Measurements from ENCODE around the gene RPA4.

Gene RPA4

DNA sequence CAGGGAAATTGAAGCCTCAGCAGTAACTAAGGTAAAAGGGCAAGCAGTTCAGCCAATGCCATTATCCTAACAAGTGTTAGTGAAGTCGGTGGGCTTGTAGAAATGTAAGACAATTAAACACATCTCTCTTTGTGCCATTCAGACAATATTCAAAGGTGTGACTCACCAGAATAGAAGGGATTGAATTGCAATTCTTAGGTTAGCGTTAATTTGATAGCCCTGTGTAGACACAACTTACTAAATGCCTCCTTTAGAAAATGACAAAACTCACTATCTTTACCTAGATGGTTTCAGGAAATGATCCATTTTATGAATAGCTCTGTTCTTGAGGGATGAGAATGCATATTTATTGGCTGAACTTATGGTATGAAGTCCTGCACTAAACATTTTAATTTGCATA is 35.2 kb downstream of the RPA4 start:
- TF ChIP-seq, protein P1, sequence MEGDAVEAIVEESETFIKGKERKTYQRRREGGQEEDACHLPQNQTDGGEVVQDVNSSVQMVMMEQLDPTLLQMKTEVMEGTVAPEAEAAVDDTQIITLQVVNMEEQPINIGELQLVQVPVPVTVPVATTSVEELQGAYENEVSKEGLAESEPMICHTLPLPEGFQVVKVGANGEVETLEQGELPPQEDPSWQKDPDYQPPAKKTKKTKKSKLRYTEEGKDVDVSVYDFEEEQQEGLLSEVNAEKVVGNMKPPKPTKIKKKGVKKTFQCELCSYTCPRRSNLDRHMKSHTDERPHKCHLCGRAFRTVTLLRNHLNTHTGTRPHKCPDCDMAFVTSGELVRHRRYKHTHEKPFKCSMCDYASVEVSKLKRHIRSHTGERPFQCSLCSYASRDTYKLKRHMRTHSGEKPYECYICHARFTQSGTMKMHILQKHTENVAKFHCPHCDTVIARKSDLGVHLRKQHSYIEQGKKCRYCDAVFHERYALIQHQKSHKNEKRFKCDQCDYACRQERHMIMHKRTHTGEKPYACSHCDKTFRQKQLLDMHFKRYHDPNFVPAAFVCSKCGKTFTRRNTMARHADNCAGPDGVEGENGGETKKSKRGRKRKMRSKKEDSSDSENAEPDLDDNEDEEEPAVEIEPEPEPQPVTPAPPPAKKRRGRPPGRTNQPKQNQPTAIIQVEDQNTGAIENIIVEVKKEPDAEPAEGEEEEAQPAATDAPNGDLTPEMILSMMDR (IDR thresholded peaks at IDR 0.05) = no peak

DNA sequence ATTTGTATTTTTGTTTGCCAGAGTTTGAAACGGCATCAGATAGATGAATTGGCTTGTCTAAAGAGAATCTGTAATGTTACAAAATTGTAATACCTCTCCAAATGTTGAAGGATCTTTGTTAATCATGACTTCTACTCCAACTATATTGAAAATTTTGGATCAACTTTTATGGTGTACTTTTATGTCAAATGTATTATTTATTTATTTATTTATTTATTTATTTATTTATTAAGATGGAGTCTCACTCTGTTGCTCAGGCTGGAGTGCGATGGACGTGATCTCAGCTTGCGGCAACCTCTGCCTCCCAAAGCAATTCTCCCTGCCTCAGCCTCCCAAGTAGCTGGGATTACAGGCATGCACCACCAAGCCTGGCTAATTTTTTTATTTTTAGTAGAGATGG is 36.0 kb downstream of the RPA4 start:
- TF ChIP-seq, protein P1 (IDR thresholded peaks at IDR 0.05) = no peak

DNA sequence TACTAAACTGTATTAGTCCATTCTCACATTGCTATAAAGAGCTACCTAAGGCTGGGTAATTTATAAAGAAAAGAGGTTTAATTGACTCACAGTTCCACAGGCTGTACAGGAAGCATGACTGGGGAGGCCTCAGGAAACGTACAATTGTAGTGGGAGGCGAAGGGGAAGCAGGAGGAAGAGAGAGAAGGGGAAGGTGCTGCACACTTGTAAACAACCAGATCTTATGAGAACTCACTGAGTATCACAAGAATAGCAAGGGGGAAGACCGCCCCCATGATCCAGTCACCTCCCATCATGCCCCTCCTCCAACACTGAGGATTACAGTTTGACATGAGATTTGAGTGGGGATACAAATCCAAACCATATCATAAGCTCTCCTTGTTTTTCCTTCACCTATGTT is 40.9 kb downstream of the RPA4 start:
- TF ChIP-seq, protein P1 (IDR thresholded peaks at IDR 0.05) = no peak

DNA sequence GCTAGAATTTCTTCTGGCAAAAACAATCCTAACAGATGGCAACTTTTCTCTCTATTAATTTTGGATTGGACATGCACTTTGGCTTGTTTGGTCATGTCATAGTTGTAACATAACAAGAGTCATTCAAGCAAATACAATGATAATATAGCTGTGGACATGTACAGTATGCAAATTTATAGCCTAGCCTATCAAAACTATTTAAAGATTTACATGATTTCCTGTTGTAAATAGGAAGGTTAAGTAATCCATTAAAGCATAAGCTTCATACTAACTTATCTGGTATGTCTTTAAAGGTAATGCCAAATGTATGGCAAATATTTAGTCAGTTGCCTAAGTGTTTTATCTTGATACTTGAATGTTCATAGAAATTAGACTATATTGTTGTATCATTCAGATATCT is 45.3 kb downstream of the RPA4 start:
- TF ChIP-seq, protein P1 (IDR thresholded peaks at IDR 0.05) = no peak
